ENCODE results near the gene SLC19A3. TPM values are rescaled to one million over a fixed set of nuclear protein-coding genes. Genes with fewer than 3 reads are reported as not detected.
A peak's percentile ranks its signal among the peaks of the same experiment; 100 is the strongest.

SLC19A3 gene
- total and polyA plus RNA-seq, 4 donors: 4.6 to 56.5 (median 19.5) TPM

GRCh38 chr2:227661025-227661649 lies 56.7 kb downstream of the SLC19A3 start:
- Histone ChIP-seq H3K9me3 (ENCODE audit: control insufficient read depth in 4 of 4, insufficient read depth in 3 of 4, low read length in 3 of 4) (peaks cover 0 to 1% (median 0%) of the 10 kb centered on the region in 4 donors), H3K4me3 (no peak overlapping the region), H3K36me3 (ENCODE audit: control insufficient read depth in 4 of 4, insufficient read depth in 4 of 4, low read length in 4 of 4) (no peaks in the 10 kb centered on the region), H3K27me3 (ENCODE audit: control insufficient read depth in 3 of 3, insufficient read depth in 3 of 3, low read length in 2 of 3) (no peaks in the 10 kb centered on the region), H3K9ac (ENCODE audit: insufficient read depth in 1 of 2, low read length in 2 of 2) (no peak overlapping the region), H3K27ac (ENCODE audit: low read depth in 1 of 2, low read length in 1 of 2) (no peak overlapping the region), H3K4me1 (ENCODE audit: control insufficient read depth in 5 of 5, insufficient read depth in 5 of 5, low read length in 5 of 5) (no peaks in the 10 kb centered on the region)
- TF ChIP-seq, protein P1, sequence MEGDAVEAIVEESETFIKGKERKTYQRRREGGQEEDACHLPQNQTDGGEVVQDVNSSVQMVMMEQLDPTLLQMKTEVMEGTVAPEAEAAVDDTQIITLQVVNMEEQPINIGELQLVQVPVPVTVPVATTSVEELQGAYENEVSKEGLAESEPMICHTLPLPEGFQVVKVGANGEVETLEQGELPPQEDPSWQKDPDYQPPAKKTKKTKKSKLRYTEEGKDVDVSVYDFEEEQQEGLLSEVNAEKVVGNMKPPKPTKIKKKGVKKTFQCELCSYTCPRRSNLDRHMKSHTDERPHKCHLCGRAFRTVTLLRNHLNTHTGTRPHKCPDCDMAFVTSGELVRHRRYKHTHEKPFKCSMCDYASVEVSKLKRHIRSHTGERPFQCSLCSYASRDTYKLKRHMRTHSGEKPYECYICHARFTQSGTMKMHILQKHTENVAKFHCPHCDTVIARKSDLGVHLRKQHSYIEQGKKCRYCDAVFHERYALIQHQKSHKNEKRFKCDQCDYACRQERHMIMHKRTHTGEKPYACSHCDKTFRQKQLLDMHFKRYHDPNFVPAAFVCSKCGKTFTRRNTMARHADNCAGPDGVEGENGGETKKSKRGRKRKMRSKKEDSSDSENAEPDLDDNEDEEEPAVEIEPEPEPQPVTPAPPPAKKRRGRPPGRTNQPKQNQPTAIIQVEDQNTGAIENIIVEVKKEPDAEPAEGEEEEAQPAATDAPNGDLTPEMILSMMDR (IDR thresholded peaks at IDR 0.05; ENCODE audit: control extremely low read depth, extremely low read depth): no peak
- ATAC-seq (ENCODE audit: insufficient read depth, low FRiP score) (no peak), DNase-seq (no peak)
- 66 to 80% methylated on average over 7 of the region's 7 CpGs for WGBS, 2 donors

- ATAC-seq (ENCODE audit: insufficient read depth, low FRiP score): no peak
- Histone ChIP-seq H3K36me3 (ENCODE audit: control insufficient read depth in 4 of 4, insufficient read depth in 4 of 4, low read length in 4 of 4) (no peaks in the 10 kb centered on the region), H3K4me3 (no peak overlapping the region), H3K9ac (ENCODE audit: insufficient read depth in 1 of 2, low read length in 2 of 2) (no peak overlapping the region), H3K4me1 (ENCODE audit: control insufficient read depth in 5 of 5, insufficient read depth in 5 of 5, low read length in 5 of 5) (no peaks in the 10 kb centered on the region), H3K27ac (ENCODE audit: low read depth in 1 of 2, low read length in 1 of 2) (no peak overlapping the region), H3K27me3 (ENCODE audit: control insufficient read depth in 3 of 3, insufficient read depth in 3 of 3, low read length in 2 of 3) (no peaks in the 10 kb centered on the region), H3K9me3 (ENCODE audit: control insufficient read depth in 4 of 4, insufficient read depth in 3 of 4, low read length in 3 of 4) (no peaks in the 10 kb centered on the region)
- peak; percentile 22 to 50 (median 36) for DNase-seq
- TF ChIP-seq, protein P1 (IDR thresholded peaks at IDR 0.05; ENCODE audit: control extremely low read depth, extremely low read depth): no peak
- 61 to 74% methylated on average over 8 of the region's 8 CpGs for WGBS, 2 donors
These were observed 60.5 kb downstream of the SLC19A3 start for GRCh38 chr2:227657199-227657845.

GRCh38 chr2:227655454-227655853 lies 62.4 kb downstream of the SLC19A3 start:
- ATAC-seq (ENCODE audit: insufficient read depth, low FRiP score): peak; percentile 44
- no peaks in the 10 kb centered on the region for H3K27me3 ChIP-seq (ENCODE audit: control insufficient read depth in 3 of 3, insufficient read depth in 3 of 3, low read length in 2 of 3)
- no peaks in the 10 kb centered on the region for H3K4me1 ChIP-seq (ENCODE audit: control insufficient read depth in 5 of 5, insufficient read depth in 5 of 5, low read length in 5 of 5)
- no peaks in the 10 kb centered on the region for H3K9me3 ChIP-seq (ENCODE audit: control insufficient read depth in 4 of 4, insufficient read depth in 3 of 4, low read length in 3 of 4)
- H3K27ac ChIP-seq (ENCODE audit: low read depth in 1 of 2, low read length in 1 of 2): no peak overlapping the region
- H3K9ac ChIP-seq (ENCODE audit: insufficient read depth in 1 of 2, low read length in 2 of 2): no peak overlapping the region
- 38 to 56% methylated on average over 1 of the region's 1 CpG for WGBS, 2 donors
- H3K36me3 ChIP-seq (ENCODE audit: control insufficient read depth in 4 of 4, insufficient read depth in 4 of 4, low read length in 4 of 4): no peaks in the 10 kb centered on the region
- H3K4me3 ChIP-seq: no peak overlapping the region
- TF ChIP-seq, protein P1 (IDR thresholded peaks at IDR 0.05; ENCODE audit: control extremely low read depth, extremely low read depth): no peak
- no peak for DNase-seq

All from lung (tissue), 12 donors.